Measurements from ENCODE around the gene CLEC4M.
A peak's percentile ranks its signal among the peaks of the same experiment; 100 is the strongest.
"Not testable (repeated sequence)": the region's sequence is repeated elsewhere in the genome, so short reads cannot be mapped to it uniquely, and the experiment has no call there.

CLEC4M gene

GRCh38 chr19:7792701-7793100, 29.7 kb downstream of the CLEC4M start:
- not testable (repeated sequence) for H3K36me3 ChIP-seq (ENCODE audit: control insufficient read depth, low read depth, low read length); H3K4me3 ChIP-seq (ENCODE audit: low read length); H3K27ac ChIP-seq (ENCODE audit: low read length); H3K9ac ChIP-seq (ENCODE audit: low read length); H3K4me1 ChIP-seq (ENCODE audit: control insufficient read depth, low read depth, low read length); H3K9me3 ChIP-seq (ENCODE audit: control insufficient read depth, low read depth, low read length)
- peaks cover 31% of the 10 kb centered on the region for H3K27me3 ChIP-seq (ENCODE audit: control insufficient read depth, insufficient read depth, low read length)

GRCh38 chr19:7793493-7793892, 30.4 kb downstream of the CLEC4M start:
- Histone ChIP-seq H3K36me3 (ENCODE audit: control insufficient read depth, low read depth, low read length) (no peaks in the 10 kb centered on the region), H3K4me1 (ENCODE audit: control insufficient read depth, low read depth, low read length) (peaks cover 2% of the 10 kb centered on the region), H3K27me3 (ENCODE audit: control insufficient read depth, insufficient read depth, low read length) (peaks cover 23% of the 10 kb centered on the region), H3K27ac (ENCODE audit: low read length) (no peak overlapping the region), H3K9me3 (ENCODE audit: control insufficient read depth, low read depth, low read length) (no peaks in the 10 kb centered on the region), H3K9ac (ENCODE audit: low read length) (no peak overlapping the region), H3K4me3 (ENCODE audit: low read length) (no peak overlapping the region)

GRCh38 chr19:7795555-7796161, 32.6 kb downstream of the CLEC4M start:
- H3K9me3 ChIP-seq (ENCODE audit: control insufficient read depth, low read depth, low read length) = no peaks in the 10 kb centered on the region
- peaks cover 8% of the 10 kb centered on the region for H3K4me1 ChIP-seq (ENCODE audit: control insufficient read depth, low read depth, low read length)
- no peak overlapping the region for H3K4me3 ChIP-seq (ENCODE audit: low read length)
- H3K27ac ChIP-seq (ENCODE audit: low read length) = no peak overlapping the region
- H3K9ac ChIP-seq (ENCODE audit: low read length) = no peak overlapping the region
- no peaks in the 10 kb centered on the region for H3K36me3 ChIP-seq (ENCODE audit: control insufficient read depth, low read depth, low read length)
- H3K27me3 ChIP-seq (ENCODE audit: control insufficient read depth, insufficient read depth, low read length) = peaks cover 2% of the 10 kb centered on the region

- peak overlapping the region; percentile 40 for H3K9ac ChIP-seq (ENCODE audit: low read length)
- peaks cover 8% of the 10 kb centered on the region for H3K4me1 ChIP-seq (ENCODE audit: control insufficient read depth, low read depth, low read length)
- peaks cover 8% of the 10 kb centered on the region for H3K9me3 ChIP-seq (ENCODE audit: control insufficient read depth, low read depth, low read length)
- no peaks in the 10 kb centered on the region for H3K27me3 ChIP-seq (ENCODE audit: control insufficient read depth, insufficient read depth, low read length)
- H3K4me3 ChIP-seq (ENCODE audit: low read length) = peak overlapping the region; percentile 57
- H3K36me3 ChIP-seq (ENCODE audit: control insufficient read depth, low read depth, low read length) = no peaks in the 10 kb centered on the region
- no peak overlapping the region for H3K27ac ChIP-seq (ENCODE audit: low read length)
These were observed 36.8 kb downstream of the CLEC4M start for GRCh38 chr19:7799640-7800355.

GRCh38 chr19:7801020-7801570, 38.1 kb downstream of the CLEC4M start:
- no peaks in the 10 kb centered on the region for H3K27me3 ChIP-seq (ENCODE audit: control insufficient read depth, insufficient read depth, low read length)
- H3K9ac ChIP-seq (ENCODE audit: low read length) = no peak overlapping the region

GRCh38 chr19:7806234-7806633, 43.2 kb downstream of the CLEC4M start:
- H3K27me3 ChIP-seq (ENCODE audit: control insufficient read depth, insufficient read depth, low read length) = no peaks in the 10 kb centered on the region

More at GRCh38 chr19:7801020-7801570, 38.1 kb downstream of the CLEC4M start:
- Histone ChIP-seq H3K4me3 (ENCODE audit: low read length) (no peak overlapping the region), H3K36me3 (ENCODE audit: control insufficient read depth, low read depth, low read length) (no peaks in the 10 kb centered on the region), H3K27ac (ENCODE audit: low read length) (no peak overlapping the region), H3K9me3 (ENCODE audit: control insufficient read depth, low read depth, low read length) (peaks cover 8% of the 10 kb centered on the region), H3K4me1 (ENCODE audit: control insufficient read depth, low read depth, low read length) (peaks cover 8% of the 10 kb centered on the region)

GRCh38 chr19:7806876-7807275, 43.8 kb downstream of the CLEC4M start:
- no peak overlapping the region for H3K27ac ChIP-seq (ENCODE audit: low read length)

More at GRCh38 chr19:7806234-7806633, 43.2 kb downstream of the CLEC4M start:
- Histone ChIP-seq H3K36me3 (ENCODE audit: control insufficient read depth, low read depth, low read length) (no peaks in the 10 kb centered on the region), H3K9ac (ENCODE audit: low read length) (no peak overlapping the region), H3K9me3 (ENCODE audit: control insufficient read depth, low read depth, low read length) (peaks cover 3% of the 10 kb centered on the region), H3K4me1 (ENCODE audit: control insufficient read depth, low read depth, low read length) (no peaks in the 10 kb centered on the region), H3K27ac (ENCODE audit: low read length) (no peak overlapping the region), H3K4me3 (ENCODE audit: low read length) (no peak overlapping the region)

GRCh38 chr19:7808108-7808507, 45.1 kb downstream of the CLEC4M start:
- Histone ChIP-seq H3K36me3 (ENCODE audit: control insufficient read depth, low read depth, low read length) (no peaks in the 10 kb centered on the region), H3K27ac (ENCODE audit: low read length) (no peak overlapping the region), H3K9me3 (ENCODE audit: control insufficient read depth, low read depth, low read length) (no peaks in the 10 kb centered on the region), H3K9ac (ENCODE audit: low read length) (no peak overlapping the region), H3K4me3 (ENCODE audit: low read length) (no peak overlapping the region), H3K27me3 (ENCODE audit: control insufficient read depth, insufficient read depth, low read length) (no peaks in the 10 kb centered on the region), H3K4me1 (ENCODE audit: control insufficient read depth, low read depth, low read length) (no peaks in the 10 kb centered on the region)

More at GRCh38 chr19:7806876-7807275, 43.8 kb downstream of the CLEC4M start:
- Histone ChIP-seq H3K27me3 (ENCODE audit: control insufficient read depth, insufficient read depth, low read length) (no peaks in the 10 kb centered on the region), H3K9ac (ENCODE audit: low read length) (no peak overlapping the region), H3K4me3 (ENCODE audit: low read length) (no peak overlapping the region), H3K36me3 (ENCODE audit: control insufficient read depth, low read depth, low read length) (no peaks in the 10 kb centered on the region), H3K9me3 (ENCODE audit: control insufficient read depth, low read depth, low read length) (peaks cover 2% of the 10 kb centered on the region), H3K4me1 (ENCODE audit: control insufficient read depth, low read depth, low read length) (no peaks in the 10 kb centered on the region)

- no peak overlapping the region for H3K27ac ChIP-seq (ENCODE audit: low read length)
- H3K9ac ChIP-seq (ENCODE audit: low read length) = no peak overlapping the region
- H3K4me1 ChIP-seq (ENCODE audit: control insufficient read depth, low read depth, low read length) = no peaks in the 10 kb centered on the region
- no peaks in the 10 kb centered on the region for H3K27me3 ChIP-seq (ENCODE audit: control insufficient read depth, insufficient read depth, low read length)
- no peak overlapping the region for H3K4me3 ChIP-seq (ENCODE audit: low read length)
- H3K36me3 ChIP-seq (ENCODE audit: control insufficient read depth, low read depth, low read length) = no peaks in the 10 kb centered on the region
- no peaks in the 10 kb centered on the region for H3K9me3 ChIP-seq (ENCODE audit: control insufficient read depth, low read depth, low read length)
These were observed 48.9 kb downstream of the CLEC4M start for GRCh38 chr19:7811989-7812388.

- H3K27me3 ChIP-seq (ENCODE audit: control insufficient read depth, insufficient read depth, low read length) = peaks cover 4% of the 10 kb centered on the region
- no peaks in the 10 kb centered on the region for H3K9me3 ChIP-seq (ENCODE audit: control insufficient read depth, low read depth, low read length)
- no peak overlapping the region for H3K9ac ChIP-seq (ENCODE audit: low read length)
- H3K4me1 ChIP-seq (ENCODE audit: control insufficient read depth, low read depth, low read length) = no peaks in the 10 kb centered on the region
- no peak overlapping the region for H3K4me3 ChIP-seq (ENCODE audit: low read length)
- no peaks in the 10 kb centered on the region for H3K36me3 ChIP-seq (ENCODE audit: control insufficient read depth, low read depth, low read length)
- no peak overlapping the region for H3K27ac ChIP-seq (ENCODE audit: low read length)
These were observed 52.3 kb downstream of the CLEC4M start for GRCh38 chr19:7815325-7815724.

- H3K9me3 ChIP-seq (ENCODE audit: control insufficient read depth, low read depth, low read length); H3K4me3 ChIP-seq (ENCODE audit: low read length); H3K9ac ChIP-seq (ENCODE audit: low read length); H3K27me3 ChIP-seq (ENCODE audit: control insufficient read depth, insufficient read depth, low read length); H3K4me1 ChIP-seq (ENCODE audit: control insufficient read depth, low read depth, low read length); H3K36me3 ChIP-seq (ENCODE audit: control insufficient read depth, low read depth, low read length); H3K27ac ChIP-seq (ENCODE audit: low read length): not testable (repeated sequence)
These were observed 53.0 kb downstream of the CLEC4M start for GRCh38 chr19:7816040-7816439.

- Histone ChIP-seq H3K36me3 (ENCODE audit: control insufficient read depth, low read depth, low read length) (no peaks in the 10 kb centered on the region), H3K9ac (ENCODE audit: low read length) (no peak overlapping the region), H3K9me3 (ENCODE audit: control insufficient read depth, low read depth, low read length) (no peaks in the 10 kb centered on the region), H3K4me1 (ENCODE audit: control insufficient read depth, low read depth, low read length) (no peaks in the 10 kb centered on the region), H3K4me3 (ENCODE audit: low read length) (no peak overlapping the region), H3K27ac (ENCODE audit: low read length) (no peak overlapping the region), H3K27me3 (ENCODE audit: control insufficient read depth, insufficient read depth, low read length) (peaks cover 5% of the 10 kb centered on the region)
These were observed 54.8 kb downstream of the CLEC4M start for GRCh38 chr19:7817801-7818200.

Data from iPS-18a (cell line).